ENCODE measurements around the gene ARHGAP30. TPM values are rescaled to one million over a fixed set of nuclear protein-coding genes. Genes with fewer than 3 reads are reported as not detected.
A peak's percentile ranks its signal among the peaks of the same experiment; 100 is the strongest.

Gene ARHGAP30
- total RNA-seq, 2 experiments from 2014 or later = 277 to 281 TPM

GRCh38 chr1:161090617-161091016 lies 20.9 kb upstream of the ARHGAP30 start:
- POLR2A ChIA-PET = no interaction called here
- H3K27me3 Mint-ChIP-seq (ENCODE audit: low read depth) = no peaks in the 10 kb centered on the region
- no peak overlapping the region for H3K4me3 Mint-ChIP-seq
- H3K27ac Mint-ChIP-seq = no peak overlapping the region
- H3K4me1 Mint-ChIP-seq (ENCODE audit: low read depth) = peaks cover 31% of the 10 kb centered on the region
- H3K9me3 Mint-ChIP-seq (ENCODE audit: insufficient read depth) = no peaks in the 10 kb centered on the region
- DNase-seq = no peak
- ATAC-seq = peak; percentile 45
- CTCF ChIA-PET = interaction anchor here (1.1 kb wide), 1 partner anchor 100 kb away, joined by 3 read pairs; no protein-coding TSS in a partner anchor
- no peaks in the 10 kb centered on the region for H3K36me3 Mint-ChIP-seq (ENCODE audit: low read depth)

DNA sequence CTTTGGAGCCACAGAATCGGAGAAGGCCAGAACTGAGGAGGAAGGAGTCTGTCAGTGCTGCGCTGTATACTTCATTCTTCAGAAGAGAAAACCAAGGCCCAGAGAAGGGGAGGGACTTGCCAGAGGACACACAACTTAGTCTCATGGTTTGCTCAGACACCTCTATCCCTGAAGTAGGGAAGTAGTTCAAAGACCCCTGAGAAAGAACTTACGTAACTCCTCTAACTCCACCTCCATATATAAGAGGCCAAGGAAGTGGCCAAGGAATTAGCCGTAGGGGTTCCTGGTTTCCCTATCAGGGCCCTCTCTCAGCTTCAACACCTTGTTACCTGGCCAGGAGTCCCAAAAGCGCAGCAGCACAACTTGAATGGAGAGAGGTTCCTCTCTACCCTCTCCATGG lies 20.2 kb upstream of the ARHGAP30 start:
- Mint-ChIP-seq H3K27me3 (ENCODE audit: low read depth) (no peaks in the 10 kb centered on the region), H3K36me3 (ENCODE audit: low read depth) (no peaks in the 10 kb centered on the region), H3K4me1 (ENCODE audit: low read depth) (peaks cover 31% of the 10 kb centered on the region), H3K4me3 (no peak overlapping the region), H3K27ac (no peak overlapping the region), H3K9me3 (ENCODE audit: insufficient read depth) (no peaks in the 10 kb centered on the region)
- DNase-seq = no peak
- ChIA-PET POLR2A (no interaction called here), CTCF (interaction anchor here (1.1 to 2.4 kb wide), 4 partner anchors 8 to 99 kb away, joined by 3 to 5 read pairs (median 4); partner anchors contain the start of gene KLHDC9)
- ATAC-seq = no peak

DNA sequence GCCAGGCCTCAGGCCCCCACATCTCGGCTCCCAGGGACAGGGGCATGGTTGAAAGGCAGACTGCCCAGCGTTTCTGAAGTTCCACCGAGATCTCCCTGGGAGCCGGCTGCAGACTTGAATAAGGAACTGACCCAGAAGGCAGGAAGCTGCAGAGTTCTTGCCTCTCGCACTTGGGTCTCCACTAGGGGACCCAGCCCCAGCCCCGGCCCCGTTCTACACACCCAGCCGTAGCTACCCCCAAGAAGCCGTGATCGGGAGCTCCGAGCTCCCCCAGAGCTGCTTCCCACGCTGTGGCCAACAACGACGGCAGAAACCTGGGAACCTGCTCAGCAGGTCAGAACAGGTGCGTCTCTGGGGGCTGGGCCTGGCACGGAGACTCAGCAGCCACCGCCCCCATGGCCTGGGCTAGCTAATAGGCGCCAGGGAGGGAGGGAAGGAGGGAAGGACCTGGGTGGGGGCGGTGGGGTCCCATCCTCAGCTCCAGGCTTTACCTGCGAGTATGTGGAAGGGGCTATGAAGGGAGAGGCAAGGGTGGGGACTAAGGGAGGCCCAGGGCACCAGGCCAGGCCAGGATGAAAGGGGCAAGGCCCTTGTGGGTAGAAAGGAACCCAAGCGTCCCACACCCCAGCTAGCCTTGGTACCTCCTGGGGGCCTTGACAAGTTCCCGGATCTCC lies 19.7 kb upstream of the ARHGAP30 start, which contains the start of gene NECTIN4:
Gene NECTIN4, minus strand, starts transcription at position 308 of the 674 bp plus-strand sequence. Its CDS starts 262 bp downstream, at position 46.
- Mint-ChIP-seq H3K4me3 (no peak within 1 kb of the TSS), H3K36me3 (ENCODE audit: low read depth) (no peaks in the 10 kb centered on the region), H3K9me3 (ENCODE audit: insufficient read depth) (no peaks in the 10 kb centered on the region), H3K4me1 (ENCODE audit: low read depth) (peaks cover 31% of the 10 kb centered on the region), H3K27ac (no peak within 1 kb of the TSS), H3K27me3 (ENCODE audit: low read depth) (no peaks in the 10 kb centered on the region)
- CTCF ChIA-PET = interaction anchor here (1.1 to 2.4 kb wide), 6 partner anchors 8 to 99 kb away, joined by 3 to 6 read pairs (median 4); partner anchors contain the start of gene KLHDC9
- ATAC-seq (no peak), DNase-seq (no peak)
- POLR2A ChIA-PET = interaction anchor here (0.7 kb wide), 1 partner anchor 20 kb away, joined by 3 read pairs; the partner anchor contains the start of gene ARHGAP30

- H3K27ac Mint-ChIP-seq = no peak overlapping the region
These were observed 19.0 kb upstream of the ARHGAP30 start for GRCh38 chr1:161088587-161089110.

DNA sequence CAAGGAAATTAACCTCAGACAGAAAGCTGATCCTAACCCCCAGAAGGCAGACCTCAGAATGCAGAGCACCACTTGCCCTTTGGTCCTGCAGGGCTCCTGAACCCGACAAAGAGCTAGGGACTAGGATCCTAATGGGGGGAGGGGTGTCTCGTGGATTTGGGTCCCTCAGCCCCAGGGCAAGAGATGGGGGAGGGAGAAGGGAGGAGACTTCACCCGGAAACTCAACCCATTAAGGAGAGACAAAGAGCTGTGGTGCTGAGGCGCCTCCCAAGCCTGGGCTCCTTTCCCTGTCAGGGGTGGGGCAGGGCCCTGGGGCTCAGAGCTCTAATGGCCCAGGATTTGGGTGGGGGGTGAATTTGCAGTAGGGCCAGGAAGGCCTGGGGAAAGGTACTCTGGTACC lies 16.8 kb upstream of the ARHGAP30 start:
- no peak overlapping the region for H3K4me3 Mint-ChIP-seq
- no peak for DNase-seq
- H3K27me3 Mint-ChIP-seq (ENCODE audit: low read depth) = no peaks in the 10 kb centered on the region
- no peaks in the 10 kb centered on the region for H3K9me3 Mint-ChIP-seq (ENCODE audit: insufficient read depth)
- no peak for ATAC-seq
- H3K27ac Mint-ChIP-seq = no peak overlapping the region
- ChIA-PET CTCF (interaction anchor here (1.0 to 2.5 kb wide), 2 partner anchors 10 to 11 kb away, joined by 3 to 10 read pairs; no protein-coding TSS in a partner anchor), POLR2A (no interaction called here)
- H3K4me1 Mint-ChIP-seq (ENCODE audit: low read depth) = peaks cover 14% of the 10 kb centered on the region
- no peaks in the 10 kb centered on the region for H3K36me3 Mint-ChIP-seq (ENCODE audit: low read depth)

More at GRCh38 chr1:161088587-161089110, 19.0 kb upstream of the ARHGAP30 start:
- ATAC-seq = no peak
- H3K9me3 Mint-ChIP-seq (ENCODE audit: insufficient read depth) = no peaks in the 10 kb centered on the region
- H3K4me1 Mint-ChIP-seq (ENCODE audit: low read depth) = peaks cover 29% of the 10 kb centered on the region
- H3K27me3 Mint-ChIP-seq (ENCODE audit: low read depth) = no peaks in the 10 kb centered on the region
- ChIA-PET CTCF (interaction anchor here (1.2 to 2.4 kb wide), 4 partner anchors 8 to 91 kb away, joined by 3 to 6 read pairs (median 6); no protein-coding TSS in a partner anchor), POLR2A (interaction anchor here (0.7 to 1.0 kb wide), 2 partner anchors 8 to 19 kb away, joined by 3 read pairs; partner anchors contain the start of gene ARHGAP30)
- no peaks in the 10 kb centered on the region for H3K36me3 Mint-ChIP-seq (ENCODE audit: low read depth)
- no peak for DNase-seq
- no peak overlapping the region for H3K4me3 Mint-ChIP-seq

DNA sequence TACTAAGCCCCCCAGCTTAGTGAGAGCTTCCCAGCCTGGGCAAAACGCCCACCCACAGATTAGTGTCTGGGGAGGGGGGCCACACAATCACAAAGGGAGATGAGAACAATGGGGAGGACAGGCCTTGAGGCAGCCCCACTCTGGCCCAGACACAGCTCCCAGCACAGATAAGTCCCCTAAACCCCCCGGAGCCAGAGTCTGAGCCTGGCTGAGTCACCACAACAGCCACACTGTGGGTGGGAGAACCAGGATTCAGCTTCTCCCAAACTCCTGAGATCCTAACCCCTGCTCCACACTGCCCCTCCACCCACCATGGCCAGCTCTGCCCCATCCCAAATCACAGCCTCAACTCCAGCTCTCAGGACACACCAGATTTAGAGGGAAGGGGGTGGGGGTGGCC lies 15.5 kb upstream of the ARHGAP30 start:
- no peak for ATAC-seq
- no peaks in the 10 kb centered on the region for H3K9me3 Mint-ChIP-seq (ENCODE audit: insufficient read depth)
- no peak overlapping the region for H3K4me3 Mint-ChIP-seq
- ChIA-PET POLR2A (interaction anchor here (1.2 to 1.3 kb wide), 2 partner anchors 15 to 163 kb away, joined by 4 read pairs; partner anchors contain the start of gene ARHGAP30), CTCF (interaction anchor here (1.0 to 2.5 kb wide), 6 partner anchors 11 to 43 kb away, joined by 3 to 14 read pairs (median 3); partner anchors contain the start of gene KLHDC9)
- H3K36me3 Mint-ChIP-seq (ENCODE audit: low read depth) = no peaks in the 10 kb centered on the region
- H3K27me3 Mint-ChIP-seq (ENCODE audit: low read depth) = no peaks in the 10 kb centered on the region
- DNase-seq = no peak
- H3K4me1 Mint-ChIP-seq (ENCODE audit: low read depth) = peaks cover 4% of the 10 kb centered on the region
- no peak overlapping the region for H3K27ac Mint-ChIP-seq

DNA sequence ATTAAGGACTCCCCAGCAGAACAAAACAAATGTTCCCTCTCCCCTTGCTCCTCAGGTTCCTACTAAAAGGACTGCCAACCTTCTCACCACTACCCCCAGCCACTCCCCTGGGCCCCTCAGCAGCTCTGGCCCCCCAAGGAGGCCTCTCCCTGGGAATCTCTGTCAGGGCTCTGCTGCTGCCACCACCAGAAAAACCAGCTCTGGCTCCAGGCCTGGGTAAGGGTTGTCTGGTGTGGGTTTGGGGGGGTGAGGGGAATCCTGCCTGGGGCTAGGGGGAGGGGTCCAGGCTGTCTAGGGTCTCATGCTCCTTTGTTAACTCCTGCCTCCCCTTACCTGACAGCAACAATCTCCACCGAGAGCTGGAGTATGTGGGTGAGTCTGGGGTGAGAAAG lies 14.9 kb upstream of the ARHGAP30 start:
- Mint-ChIP-seq H3K27me3 (ENCODE audit: low read depth) (no peaks in the 10 kb centered on the region), H3K36me3 (ENCODE audit: low read depth) (no peaks in the 10 kb centered on the region), H3K9me3 (ENCODE audit: insufficient read depth) (no peaks in the 10 kb centered on the region), H3K4me3 (no peak overlapping the region), H3K4me1 (ENCODE audit: low read depth) (peaks cover 3% of the 10 kb centered on the region), H3K27ac (no peak overlapping the region)
- no peak for ATAC-seq
- DNase-seq = no peak
- POLR2A ChIA-PET = interaction anchor here (0.6 to 1.3 kb wide), 3 partner anchors 15 to 261 kb away, joined by 3 to 4 read pairs (median 4); partner anchors contain the start of gene ARHGAP30
- CTCF ChIA-PET = interaction anchor here (1.0 to 2.5 kb wide), 7 partner anchors 12 to 43 kb away, joined by 3 to 14 read pairs (median 3); partner anchors contain the start of gene KLHDC9

GRCh38 chr1:161083748-161084596 lies 14.3 kb upstream of the ARHGAP30 start:
- ATAC-seq (peak; percentile 27), DNase-seq (no peak)
- Mint-ChIP-seq H3K4me3 (no peak overlapping the region), H3K9me3 (ENCODE audit: insufficient read depth) (no peaks in the 10 kb centered on the region), H3K4me1 (ENCODE audit: low read depth) (peaks cover 3% of the 10 kb centered on the region), H3K27me3 (ENCODE audit: low read depth) (peaks cover 4% of the 10 kb centered on the region), H3K36me3 (ENCODE audit: low read depth) (no peaks in the 10 kb centered on the region), H3K27ac (no peak overlapping the region)
- POLR2A ChIA-PET = interaction anchor here (0.6 to 1.3 kb wide), 3 partner anchors 14 to 261 kb away, joined by 3 to 4 read pairs (median 4); partner anchors contain the start of gene ARHGAP30
- CTCF ChIA-PET = interaction anchor here (1.0 to 2.3 kb wide), 5 partner anchors 13 to 42 kb away, joined by 3 to 14 read pairs (median 3); no protein-coding TSS in a partner anchor

DNA sequence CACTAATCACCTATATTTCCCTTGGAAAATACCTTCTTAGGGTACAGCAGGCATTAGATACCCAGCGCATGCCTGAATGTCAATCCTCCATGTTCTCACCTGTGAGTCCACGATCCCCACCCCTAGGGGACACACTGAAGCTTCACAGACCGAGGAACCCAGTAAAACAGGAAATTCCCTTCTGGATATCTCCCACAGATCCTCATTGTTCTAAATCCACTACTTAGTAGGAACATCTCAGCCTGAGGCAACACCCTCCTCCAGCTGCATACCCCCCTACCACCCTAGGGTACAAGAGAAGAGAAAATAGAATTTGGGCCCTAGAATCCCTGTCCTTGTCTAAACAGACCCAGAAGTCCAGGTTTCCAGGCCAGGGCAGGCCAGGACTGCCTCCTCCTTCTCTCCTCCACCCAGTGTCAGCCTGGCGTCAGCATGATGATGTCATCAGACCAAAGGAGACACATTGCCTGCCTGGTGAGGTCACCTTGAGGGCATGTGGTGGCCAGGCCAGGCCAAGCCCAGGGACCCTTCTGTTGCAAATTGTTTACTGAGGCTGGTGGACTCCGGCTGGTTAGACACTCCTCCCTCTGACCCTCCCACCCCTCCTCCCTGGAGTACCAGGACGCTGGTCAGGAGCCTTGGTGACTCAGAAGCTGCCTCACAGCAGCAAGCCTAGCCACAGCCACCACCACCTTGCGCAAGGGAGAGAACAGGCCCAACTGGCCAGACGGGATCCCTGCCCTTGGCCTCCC lies 13.5 kb upstream of the ARHGAP30 start:
- Mint-ChIP-seq H3K27me3 (ENCODE audit: low read depth) (peaks cover 5% of the 10 kb centered on the region), H3K27ac (no peak overlapping the region), H3K9me3 (ENCODE audit: insufficient read depth) (no peaks in the 10 kb centered on the region), H3K4me3 (no peak overlapping the region), H3K4me1 (ENCODE audit: low read depth) (peaks cover 3% of the 10 kb centered on the region), H3K36me3 (ENCODE audit: low read depth) (no peaks in the 10 kb centered on the region)
- CTCF ChIA-PET = interaction anchor here (1.0 to 2.2 kb wide), 3 partner anchors 13 to 14 kb away, joined by 3 to 9 read pairs (median 7); partner anchors contain the start of gene ARHGAP30
- POLR2A ChIA-PET = no interaction called here
- ATAC-seq = no peak
- no peak for DNase-seq

GRCh38 chr1:161082483-161082882 lies 12.8 kb upstream of the ARHGAP30 start:
- ChIA-PET CTCF (interaction anchor here (1.6 to 2.2 kb wide), 2 partner anchors 12 to 14 kb away, joined by 7 to 9 read pairs; partner anchors contain the start of gene ARHGAP30), POLR2A (no interaction called here)
- ATAC-seq = no peak
- Mint-ChIP-seq H3K27ac (no peak overlapping the region), H3K9me3 (ENCODE audit: insufficient read depth) (no peaks in the 10 kb centered on the region), H3K4me3 (no peak overlapping the region), H3K27me3 (ENCODE audit: low read depth) (peaks cover 5% of the 10 kb centered on the region), H3K4me1 (ENCODE audit: low read depth) (peaks cover 3% of the 10 kb centered on the region), H3K36me3 (ENCODE audit: low read depth) (no peaks in the 10 kb centered on the region)
- no peak for DNase-seq
